ENCODE measurements around the gene PCDH9.

The PCDH9 gene, protein sequence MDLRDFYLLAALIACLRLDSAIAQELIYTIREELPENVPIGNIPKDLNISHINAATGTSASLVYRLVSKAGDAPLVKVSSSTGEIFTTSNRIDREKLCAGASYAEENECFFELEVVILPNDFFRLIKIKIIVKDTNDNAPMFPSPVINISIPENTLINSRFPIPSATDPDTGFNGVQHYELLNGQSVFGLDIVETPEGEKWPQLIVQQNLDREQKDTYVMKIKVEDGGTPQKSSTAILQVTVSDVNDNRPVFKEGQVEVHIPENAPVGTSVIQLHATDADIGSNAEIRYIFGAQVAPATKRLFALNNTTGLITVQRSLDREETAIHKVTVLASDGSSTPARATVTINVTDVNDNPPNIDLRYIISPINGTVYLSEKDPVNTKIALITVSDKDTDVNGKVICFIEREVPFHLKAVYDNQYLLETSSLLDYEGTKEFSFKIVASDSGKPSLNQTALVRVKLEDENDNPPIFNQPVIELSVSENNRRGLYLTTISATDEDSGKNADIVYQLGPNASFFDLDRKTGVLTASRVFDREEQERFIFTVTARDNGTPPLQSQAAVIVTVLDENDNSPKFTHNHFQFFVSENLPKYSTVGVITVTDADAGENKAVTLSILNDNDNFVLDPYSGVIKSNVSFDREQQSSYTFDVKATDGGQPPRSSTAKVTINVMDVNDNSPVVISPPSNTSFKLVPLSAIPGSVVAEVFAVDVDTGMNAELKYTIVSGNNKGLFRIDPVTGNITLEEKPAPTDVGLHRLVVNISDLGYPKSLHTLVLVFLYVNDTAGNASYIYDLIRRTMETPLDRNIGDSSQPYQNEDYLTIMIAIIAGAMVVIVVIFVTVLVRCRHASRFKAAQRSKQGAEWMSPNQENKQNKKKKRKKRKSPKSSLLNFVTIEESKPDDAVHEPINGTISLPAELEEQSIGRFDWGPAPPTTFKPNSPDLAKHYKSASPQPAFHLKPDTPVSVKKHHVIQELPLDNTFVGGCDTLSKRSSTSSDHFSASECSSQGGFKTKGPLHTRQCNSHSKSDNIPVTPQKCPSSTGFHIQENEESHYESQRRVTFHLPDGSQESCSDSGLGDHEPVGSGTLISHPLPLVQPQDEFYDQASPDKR (N-terminal part only)

DNA sequence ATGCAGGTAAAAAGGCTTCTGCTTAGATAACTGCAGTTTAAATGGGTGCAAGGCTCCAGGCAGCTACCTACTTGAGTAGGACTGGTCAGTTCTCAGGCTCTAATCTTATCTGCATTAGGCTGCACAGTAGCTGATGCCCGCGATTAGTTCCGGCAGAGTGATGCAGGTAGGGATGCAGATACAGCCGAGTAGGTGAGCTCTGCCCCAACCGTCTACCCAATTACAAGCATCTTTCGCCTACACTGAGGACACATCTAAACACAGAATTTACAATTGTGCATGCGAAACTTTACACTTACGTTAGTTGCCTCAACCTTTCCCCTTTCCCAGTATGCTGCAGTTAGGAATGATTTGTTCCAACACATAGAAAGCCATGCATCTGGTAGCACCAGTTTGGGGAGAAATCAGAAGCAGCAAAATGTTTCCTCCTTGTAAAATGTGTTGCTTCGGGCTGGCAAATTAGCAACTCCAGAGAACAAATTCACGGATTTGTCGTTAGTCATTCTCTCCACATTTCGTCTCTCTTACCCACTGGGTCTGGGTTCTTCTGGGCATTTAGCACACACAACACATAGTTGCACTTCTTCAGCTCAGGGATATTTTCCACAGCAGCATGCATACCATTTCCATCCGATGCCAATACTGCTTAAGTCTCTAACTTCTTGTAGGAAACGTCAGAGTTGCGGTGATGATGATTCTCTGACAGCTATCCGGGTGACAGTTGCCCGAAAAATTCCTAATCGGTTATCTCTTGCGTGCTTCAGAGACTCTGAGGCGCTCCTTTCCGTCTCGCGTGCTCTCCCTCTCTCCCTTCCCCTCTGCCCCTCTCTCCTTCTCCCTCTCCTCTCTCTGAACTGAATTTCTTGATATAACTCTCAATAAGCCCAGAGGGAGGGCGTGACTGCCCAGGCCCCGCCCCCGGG, at the start of gene PCDH9:
Gene PCDH9, minus strand, starts transcription at position 856 of the 923 bp plus-strand sequence. CDS start 1,896 bp downstream, outside the sequence.
- Mint-ChIP-seq H3K27me3 (peaks cover 19% of the 10 kb centered on the region), H3K4me1 (peaks cover 11% of the 10 kb centered on the region), H3K27ac (no peak within 1 kb of the TSS), H3K36me3 (ENCODE audit: low read depth) (no peaks in the 10 kb centered on the region), H3K4me3 (no peak within 1 kb of the TSS), H3K9me3 (no peaks in the 10 kb centered on the region)
- ATAC-seq (peak; percentile 12), DNase-seq (no peak)

DNA sequence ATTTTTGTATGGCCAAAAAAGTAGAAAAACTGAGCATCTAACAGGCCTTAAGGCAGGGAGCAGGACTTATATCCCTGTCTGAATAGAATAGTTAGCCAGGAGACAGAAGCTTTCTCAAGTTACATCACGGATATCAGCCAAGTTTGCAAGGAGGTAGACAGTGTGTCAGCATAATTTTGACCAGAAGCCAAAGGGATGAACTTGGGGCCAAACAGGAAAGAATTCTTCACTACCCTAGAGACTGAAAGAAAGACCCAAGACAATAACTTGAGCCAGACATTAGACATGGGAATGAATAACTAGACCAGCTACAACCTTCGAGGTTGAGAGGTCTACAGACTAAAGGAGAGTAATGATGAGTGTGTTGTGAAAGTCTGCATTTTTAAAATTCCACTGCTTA, 48.1 kb upstream of the PCDH9 start:
- H3K36me3 Mint-ChIP-seq (ENCODE audit: low read depth), result no peaks in the 10 kb centered on the region
- no peaks in the 10 kb centered on the region for H3K9me3 Mint-ChIP-seq
- DNase-seq, result no peak
- ATAC-seq, result no peak
- no peaks in the 10 kb centered on the region for H3K4me1 Mint-ChIP-seq
- peaks cover 1% of the 10 kb centered on the region for H3K27me3 Mint-ChIP-seq
- H3K27ac Mint-ChIP-seq, result no peak overlapping the region
- no peak overlapping the region for H3K4me3 Mint-ChIP-seq

DNA sequence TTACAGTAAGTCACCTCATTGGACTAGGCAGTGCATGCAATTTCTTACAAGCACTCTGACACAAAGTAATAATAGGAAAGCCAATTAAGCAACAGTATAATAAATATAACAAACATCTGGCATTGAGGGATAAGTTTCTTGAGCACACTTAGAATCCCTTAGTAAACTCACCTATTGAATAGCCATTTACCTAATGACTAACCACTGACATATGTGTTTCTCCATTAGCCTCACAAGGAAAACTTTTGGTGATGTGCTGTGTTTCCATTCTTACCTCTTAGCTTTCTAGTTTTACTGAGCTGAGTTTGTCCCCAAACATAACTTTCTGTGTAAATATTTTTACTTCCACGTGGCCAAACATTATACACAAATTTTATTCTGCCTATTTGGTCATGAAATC, 47.4 kb upstream of the PCDH9 start:
- H3K27ac Mint-ChIP-seq, result no peak overlapping the region
- no peaks in the 10 kb centered on the region for H3K9me3 Mint-ChIP-seq
- H3K27me3 Mint-ChIP-seq, result peaks cover 1% of the 10 kb centered on the region
- no peak for DNase-seq
- H3K4me3 Mint-ChIP-seq, result no peak overlapping the region
- H3K4me1 Mint-ChIP-seq, result no peaks in the 10 kb centered on the region
- ATAC-seq, result no peak
- no peaks in the 10 kb centered on the region for H3K36me3 Mint-ChIP-seq (ENCODE audit: low read depth)

GRCh38 chr13:67275351-67275960, 45.3 kb upstream of the PCDH9 start:
- ATAC-seq, result no peak
- H3K27me3 Mint-ChIP-seq, result peaks cover 1% of the 10 kb centered on the region
- DNase-seq, result no peak
- H3K4me1 Mint-ChIP-seq, result no peaks in the 10 kb centered on the region
- H3K9me3 Mint-ChIP-seq, result no peaks in the 10 kb centered on the region
- no peak overlapping the region for H3K4me3 Mint-ChIP-seq
- no peaks in the 10 kb centered on the region for H3K36me3 Mint-ChIP-seq (ENCODE audit: low read depth)
- no peak overlapping the region for H3K27ac Mint-ChIP-seq

DNA sequence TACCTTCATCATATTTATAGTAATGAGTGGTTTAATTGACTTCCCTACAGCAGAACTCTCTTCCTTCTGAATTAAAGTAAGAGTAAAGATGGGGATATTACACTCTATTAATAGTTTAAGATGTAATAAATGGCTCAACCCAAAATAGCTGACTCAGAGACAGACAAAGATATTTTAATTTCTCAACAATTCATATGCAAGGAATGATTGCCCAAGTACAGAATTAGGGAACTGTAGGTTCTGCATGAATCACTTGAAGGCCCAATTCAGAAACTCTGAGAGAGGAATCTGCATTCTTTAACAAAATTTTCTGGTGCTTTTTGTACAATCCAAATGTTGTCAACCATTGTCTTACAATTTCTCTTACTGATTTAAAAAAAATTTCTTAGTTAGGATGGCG, 42.9 kb upstream of the PCDH9 start:
- Mint-ChIP-seq H3K27me3 (peaks cover 1% of the 10 kb centered on the region), H3K36me3 (ENCODE audit: low read depth) (no peaks in the 10 kb centered on the region), H3K4me1 (no peaks in the 10 kb centered on the region), H3K27ac (no peak overlapping the region), H3K4me3 (no peak overlapping the region), H3K9me3 (no peaks in the 10 kb centered on the region)
- ATAC-seq, result no peak
- DNase-seq, result no peak

- Mint-ChIP-seq H3K36me3 (ENCODE audit: low read depth) (no peaks in the 10 kb centered on the region), H3K27ac (no peak overlapping the region), H3K27me3 (no peaks in the 10 kb centered on the region)
Measured at GRCh38 chr13:67267136-67267535, 37.0 kb upstream of the PCDH9 start.

GRCh38 chr13:67259208-67259607, 29.1 kb upstream of the PCDH9 start:
- H3K27ac Mint-ChIP-seq, result no peak overlapping the region
- H3K4me3 Mint-ChIP-seq, result no peak overlapping the region
- no peaks in the 10 kb centered on the region for H3K36me3 Mint-ChIP-seq (ENCODE audit: low read depth)
- ATAC-seq, result no peak
- H3K4me1 Mint-ChIP-seq, result no peaks in the 10 kb centered on the region
- H3K9me3 Mint-ChIP-seq, result no peaks in the 10 kb centered on the region
- H3K27me3 Mint-ChIP-seq, result no peaks in the 10 kb centered on the region
- DNase-seq, result no peak

More at GRCh38 chr13:67267136-67267535, 37.0 kb upstream of the PCDH9 start:
- no peak for ATAC-seq
- H3K9me3 Mint-ChIP-seq, result no peaks in the 10 kb centered on the region
- no peak for DNase-seq
- no peaks in the 10 kb centered on the region for H3K4me1 Mint-ChIP-seq
- no peak overlapping the region for H3K4me3 Mint-ChIP-seq

DNA sequence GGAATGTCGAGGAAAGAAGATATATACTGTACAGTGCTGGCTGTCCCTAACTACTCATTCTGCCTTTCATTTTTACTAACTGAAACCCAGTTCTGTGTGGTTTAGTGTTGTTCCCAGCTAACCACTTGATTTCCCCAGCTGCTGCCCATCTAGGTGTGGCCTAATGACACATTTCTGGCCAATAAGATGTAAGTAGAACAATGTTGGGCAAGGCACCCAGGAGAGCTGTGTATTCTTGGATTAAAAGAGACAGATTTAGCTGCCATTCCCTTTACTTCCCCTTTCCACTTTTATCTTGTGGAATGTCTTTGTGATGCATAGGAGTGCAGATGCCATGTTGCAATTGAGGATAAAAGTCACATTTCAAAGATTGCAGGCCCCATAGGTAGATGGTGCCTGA, 28.3 kb upstream of the PCDH9 start:
- Mint-ChIP-seq H3K36me3 (ENCODE audit: low read depth) (no peaks in the 10 kb centered on the region), H3K27ac (no peak overlapping the region), H3K4me1 (no peaks in the 10 kb centered on the region), H3K9me3 (no peaks in the 10 kb centered on the region), H3K27me3 (no peaks in the 10 kb centered on the region), H3K4me3 (no peak overlapping the region)
- ATAC-seq (no peak), DNase-seq (no peak)

DNA sequence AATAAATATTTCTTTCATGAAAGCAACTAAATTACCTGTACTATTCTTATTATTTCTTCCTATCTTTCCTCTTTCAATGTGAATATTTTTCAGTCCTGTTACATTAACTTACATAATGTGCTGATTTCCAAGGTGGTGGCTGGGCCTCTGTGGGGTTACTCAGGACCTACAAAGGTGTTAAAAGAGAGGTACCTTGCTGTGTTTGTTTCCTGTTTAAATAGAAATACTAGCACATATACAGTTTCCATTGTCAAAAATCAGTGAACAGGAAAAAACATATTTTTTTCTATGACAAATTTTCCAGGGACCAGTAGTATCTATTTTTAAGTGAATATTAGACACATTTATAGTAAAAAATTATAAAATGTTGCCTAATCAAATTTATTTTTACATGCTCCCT, 8.7 kb upstream of the PCDH9 start:
- Mint-ChIP-seq H3K27ac (no peak overlapping the region), H3K4me3 (no peak overlapping the region), H3K4me1 (no peaks in the 10 kb centered on the region), H3K36me3 (ENCODE audit: low read depth) (no peaks in the 10 kb centered on the region), H3K27me3 (no peaks in the 10 kb centered on the region), H3K9me3 (no peaks in the 10 kb centered on the region)
- DNase-seq (no peak), ATAC-seq (no peak)

DNA sequence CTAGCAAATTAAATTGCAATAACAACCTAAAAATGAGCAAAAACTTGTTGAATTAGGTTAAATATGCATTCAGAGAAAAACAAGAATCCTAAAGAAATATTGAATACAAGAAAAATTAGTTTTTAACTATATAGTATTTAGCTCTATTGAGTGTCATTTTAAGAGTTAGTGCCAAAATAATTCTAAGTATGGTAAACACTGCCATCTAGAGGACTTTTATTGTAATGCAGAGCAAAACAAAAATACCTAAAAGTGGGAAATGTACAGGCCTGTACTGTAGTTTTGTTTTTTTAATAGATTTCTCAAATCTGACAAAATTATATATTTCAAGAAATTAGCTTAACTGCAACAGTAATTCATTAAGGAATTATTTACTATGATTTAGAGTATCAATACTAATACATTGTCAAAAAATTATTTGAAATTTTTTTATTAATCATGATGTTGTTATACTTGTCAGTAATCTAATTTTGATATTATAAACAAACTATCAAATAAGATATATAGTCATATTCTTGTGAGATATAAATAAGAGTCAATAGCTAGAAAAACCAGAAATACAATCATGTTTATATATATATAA, 8.2 kb upstream of the PCDH9 start:
- Mint-ChIP-seq H3K27me3 (no peaks in the 10 kb centered on the region), H3K4me3 (no peak overlapping the region), H3K36me3 (ENCODE audit: low read depth) (no peaks in the 10 kb centered on the region), H3K27ac (no peak overlapping the region), H3K4me1 (no peaks in the 10 kb centered on the region), H3K9me3 (no peaks in the 10 kb centered on the region)
- DNase-seq (no peak), ATAC-seq (no peak)

DNA sequence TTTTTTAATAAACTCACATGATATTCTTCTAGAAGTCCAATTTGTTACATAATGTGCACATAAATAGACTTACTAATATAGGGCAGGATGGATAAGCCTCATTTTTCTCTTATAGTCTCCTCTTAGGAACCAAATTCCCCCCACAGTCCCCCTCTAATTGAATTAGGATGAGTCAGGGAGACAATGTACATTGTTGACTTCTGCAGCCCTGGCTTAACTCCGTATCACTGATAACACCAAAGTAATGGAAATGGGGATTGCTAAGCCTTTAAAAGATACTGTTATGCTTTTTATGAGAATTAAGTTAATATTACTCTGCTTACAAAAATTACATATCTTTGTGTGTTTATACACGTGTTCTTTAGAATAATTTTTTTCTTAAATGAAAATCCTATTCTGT, 5.1 kb upstream of the PCDH9 start:
- no peaks in the 10 kb centered on the region for H3K36me3 Mint-ChIP-seq (ENCODE audit: low read depth)
- no peaks in the 10 kb centered on the region for H3K9me3 Mint-ChIP-seq
- no peak overlapping the region for H3K27ac Mint-ChIP-seq

DNA sequence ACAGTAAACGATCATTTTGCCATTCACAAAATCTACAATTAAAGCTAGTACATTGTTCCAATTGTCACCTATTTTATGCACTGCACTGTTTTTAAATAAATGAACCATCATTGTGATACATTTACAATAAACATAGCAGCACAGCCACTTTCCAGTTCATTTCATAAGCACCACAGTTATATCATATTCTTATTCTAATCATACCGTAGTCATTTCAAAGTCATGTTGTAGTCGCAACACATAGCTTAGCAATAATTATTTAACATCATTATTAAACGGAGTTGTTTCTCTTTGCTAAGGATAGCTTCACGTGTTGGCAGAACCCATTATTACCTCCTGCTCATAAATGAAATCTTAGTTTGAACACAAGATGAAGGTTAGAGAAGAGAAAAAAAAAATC, 2.2 kb upstream of the PCDH9 start:
- Mint-ChIP-seq H3K36me3 (ENCODE audit: low read depth) (no peaks in the 10 kb centered on the region), H3K4me1 (peaks cover 9% of the 10 kb centered on the region), H3K9me3 (no peaks in the 10 kb centered on the region), H3K4me3 (no peak overlapping the region), H3K27ac (no peak overlapping the region), H3K27me3 (peaks cover 15% of the 10 kb centered on the region)
- DNase-seq (no peak), ATAC-seq (no peak)

More for the DNA sequence above, 5.1 kb upstream of the PCDH9 start:
- Mint-ChIP-seq H3K27me3 (peaks cover 15% of the 10 kb centered on the region), H3K4me3 (no peak overlapping the region), H3K4me1 (peaks cover 7% of the 10 kb centered on the region)
- ATAC-seq (no peak), DNase-seq (no peak)

GRCh38 chr13:67231289-67232000, 1.3 kb upstream of the PCDH9 start:
- no peak overlapping the region for H3K4me3 Mint-ChIP-seq
- no peaks in the 10 kb centered on the region for H3K36me3 Mint-ChIP-seq (ENCODE audit: low read depth)
- ATAC-seq (no peak), DNase-seq (no peak)
- no peaks in the 10 kb centered on the region for H3K9me3 Mint-ChIP-seq
- peaks cover 17% of the 10 kb centered on the region for H3K27me3 Mint-ChIP-seq
- H3K27ac Mint-ChIP-seq, result no peak overlapping the region
- peaks cover 9% of the 10 kb centered on the region for H3K4me1 Mint-ChIP-seq

All from activated naive CD8-positive, alpha-beta T cell treated with anti-CD3 and anti-CD28 coated beads, Interleukin-2, amount 50 U/mL, for 24 hours (primary cell).